Stimulated activated naive CD8-positive, alpha-beta T cell treated with anti-CD3 and anti-CD28 coated beads, Interleukin-15, amount 100 ng/mL, for 72 hours (primary cell): ENCODE data around the gene EDN3.
"Not testable (repeated sequence)": the region's sequence is repeated elsewhere in the genome, so short reads cannot be mapped to it uniquely, and the experiment has no call there.

Experiments used
- ATAC-seq: fragments of 150-1000 bp; cut with Tn5 transposase; 2 replicates; pipeline ENCODE4 v1.10.0; 2021; ENCODE audit warnings: mild to moderate bottlenecking, moderate library complexity
- DNase-seq, 2 donors: peaks; one replicate each; pipeline ENCODE4 v3.0.0; 2021 to 2022
- H3K27ac Mint-ChIP-seq, 2 donors: one replicate each; pipeline ENCODE4 v1.8.0; 2022; ENCODE audit warnings: mild to moderate bottlenecking in 2 of 2, mixed read lengths in 2 of 2, moderate library complexity in 2 of 2
- H3K27me3 Mint-ChIP-seq: one replicate; pipeline ENCODE4 v1.8.0; 2022; ENCODE audit warnings: mixed read lengths
- H3K4me1 Mint-ChIP-seq: one replicate; pipeline ENCODE4 v1.8.0; 2022; ENCODE audit warnings: mild to moderate bottlenecking, mixed read lengths
- H3K4me3 Mint-ChIP-seq, 2 donors: one replicate each; pipeline ENCODE4 v1.8.0; 2022; ENCODE audit warnings: mild to moderate bottlenecking in 2 of 2, mixed read lengths in 2 of 2, moderate library complexity in 1 of 2
- H3K9me3 Mint-ChIP-seq, 2 donors: one replicate each; pipeline ENCODE4 v1.8.0; 2022; ENCODE audit warnings: mixed read lengths in 2 of 2

Gene EDN3

DNA sequence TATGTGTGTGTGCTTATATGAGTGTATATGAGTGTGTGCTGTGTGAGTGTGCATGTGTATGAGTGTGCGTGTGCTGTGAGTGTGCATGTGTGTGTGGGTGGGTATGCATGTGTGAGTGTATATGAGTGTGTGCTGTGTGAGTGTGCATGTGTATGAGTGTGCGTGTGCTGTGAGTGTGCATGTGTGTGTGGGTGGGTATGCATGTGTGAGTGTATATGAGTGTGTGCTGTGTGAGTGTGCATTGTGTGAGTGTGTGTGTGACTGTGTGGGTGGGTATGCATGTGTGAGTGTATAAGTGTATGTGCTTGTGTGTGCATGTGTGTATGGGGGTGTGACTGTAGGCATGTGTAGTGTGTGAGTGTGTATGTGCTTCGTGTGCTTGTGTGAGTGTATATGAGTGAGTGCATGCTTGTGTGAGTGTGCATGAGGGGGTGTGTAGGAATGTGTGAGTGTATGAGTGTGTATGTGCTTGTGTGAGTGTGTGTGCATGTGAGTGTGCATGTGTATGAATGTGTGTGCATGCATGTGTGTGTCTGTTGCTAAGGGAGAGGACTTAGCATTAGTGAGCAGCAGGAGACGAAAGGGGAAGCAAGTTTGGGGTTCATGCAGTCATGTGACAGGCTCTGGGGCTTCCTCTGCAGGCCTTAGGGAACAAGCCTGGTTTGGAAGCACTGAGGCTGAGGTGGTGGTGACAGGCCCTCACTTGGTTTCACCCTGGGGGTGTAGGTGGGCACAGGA is 41.0 kb downstream of the EDN3 start:
- H3K27ac Mint-ChIP-seq, ATAC-seq, H3K27me3 Mint-ChIP-seq, H3K4me3 Mint-ChIP-seq, H3K9me3 Mint-ChIP-seq, DNase-seq, H3K4me1 Mint-ChIP-seq: not testable (repeated sequence)

DNA sequence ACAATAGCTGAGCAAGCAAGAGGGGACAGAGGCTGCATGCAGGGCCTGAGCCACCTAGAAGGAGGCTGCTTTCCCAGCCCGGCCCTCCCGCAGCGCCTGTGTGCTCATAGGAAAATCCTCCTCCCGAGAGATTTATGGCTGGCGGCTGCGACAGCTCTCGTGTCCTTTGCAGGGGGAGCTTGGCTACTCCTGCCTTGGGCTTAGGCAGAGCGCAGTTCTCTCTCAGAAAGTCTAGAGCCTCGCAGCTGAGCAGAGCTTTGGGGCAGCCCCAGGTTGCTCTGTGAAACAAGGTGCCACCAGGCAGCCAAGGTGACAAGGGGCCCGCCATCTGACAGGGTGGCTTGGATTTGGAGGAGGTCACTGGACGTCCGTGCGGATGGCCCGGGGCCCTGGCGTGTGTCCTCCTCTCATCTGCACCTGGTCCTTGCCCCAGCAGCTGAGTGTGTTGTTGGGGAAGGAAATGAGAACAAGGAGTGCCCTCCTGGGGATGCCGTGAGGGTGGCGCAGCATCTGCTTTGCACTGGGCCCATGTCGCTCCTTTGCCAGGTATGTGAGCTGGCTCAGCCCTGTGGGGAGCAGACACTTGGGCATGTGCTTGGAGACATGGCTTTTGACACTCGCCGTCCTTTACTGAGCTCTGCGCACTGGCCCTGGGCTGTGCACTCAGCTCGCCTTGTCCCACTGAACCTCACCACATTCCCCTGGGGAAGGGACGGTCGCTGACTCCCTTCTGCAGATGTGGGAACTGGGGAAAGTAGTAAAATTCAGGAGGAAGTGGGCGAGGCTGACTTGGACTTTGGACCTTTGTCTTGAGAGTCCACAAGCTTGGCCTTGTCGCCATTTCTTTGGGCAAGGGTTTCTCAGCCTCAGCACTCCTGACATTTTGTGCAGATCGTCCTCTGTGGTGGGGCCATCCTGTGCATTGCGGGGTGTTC is 41.9 kb downstream of the EDN3 start:
- Mint-ChIP-seq H3K9me3 (peaks cover 0 to 5% of the 10 kb centered on the region in 2 donors), H3K27ac (no peak overlapping the region), H3K4me3 (no peak overlapping the region), H3K27me3 (no peaks in the 10 kb centered on the region), H3K4me1 (no peaks in the 10 kb centered on the region)
- ATAC-seq (no peak), DNase-seq (no peak)

GRCh38 chr20:59346061-59346460 is 45.6 kb downstream of the EDN3 start:
- ATAC-seq (no peak), DNase-seq (no peak)
- Mint-ChIP-seq H3K9me3 (peaks cover 0 to 5% of the 10 kb centered on the region in 2 donors), H3K4me1 (no peaks in the 10 kb centered on the region), H3K27me3 (no peaks in the 10 kb centered on the region), H3K27ac (no peak overlapping the region), H3K4me3 (no peak overlapping the region)

GRCh38 chr20:59349277-59349676 is 48.9 kb downstream of the EDN3 start:
- Mint-ChIP-seq H3K27ac (no peak overlapping the region), H3K9me3 (no peaks in the 10 kb centered on the region), H3K4me1 (no peaks in the 10 kb centered on the region), H3K4me3 (no peak overlapping the region), H3K27me3 (no peaks in the 10 kb centered on the region)
- DNase-seq (no peak), ATAC-seq (no peak)

GRCh38 chr20:59350330-59351156 is 50.1 kb downstream of the EDN3 start:
- DNase-seq (no peak), ATAC-seq (no peak)
- no peaks in the 10 kb centered on the region for H3K4me1 Mint-ChIP-seq
- no peak overlapping the region for H3K4me3 Mint-ChIP-seq
- H3K27me3 Mint-ChIP-seq = no peaks in the 10 kb centered on the region
- H3K9me3 Mint-ChIP-seq = no peaks in the 10 kb centered on the region
- no peak overlapping the region for H3K27ac Mint-ChIP-seq

- H3K27ac Mint-ChIP-seq = peak overlapping the region; percentile 1 to 60
- ATAC-seq (no peak), DNase-seq (no peak)
- peaks cover 6% of the 10 kb centered on the region for H3K4me1 Mint-ChIP-seq
- H3K9me3 Mint-ChIP-seq = no peaks in the 10 kb centered on the region
- no peaks in the 10 kb centered on the region for H3K27me3 Mint-ChIP-seq
- H3K4me3 Mint-ChIP-seq = no peak overlapping the region
These were observed 51.0 kb downstream of the EDN3 start for GRCh38 chr20:59351157-59352040.

DNA sequence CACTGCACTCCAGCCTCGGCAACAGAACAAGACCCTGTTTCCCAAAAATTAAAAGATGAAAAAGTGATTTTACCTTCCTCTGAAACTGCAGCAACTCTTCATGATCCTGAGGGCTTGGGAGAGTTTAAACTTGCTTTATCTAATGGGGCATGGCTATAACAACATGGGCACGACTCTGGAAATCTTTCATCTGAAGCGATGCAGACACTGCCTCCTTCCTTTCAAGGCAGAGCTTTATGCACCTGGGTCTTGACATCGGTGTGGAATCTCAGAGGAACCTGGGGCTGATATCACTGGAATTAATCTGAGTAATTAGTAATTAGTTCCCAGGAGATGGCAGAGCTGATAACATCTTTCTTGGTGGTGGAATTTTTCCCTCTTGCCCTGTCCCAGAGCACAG is 52.1 kb downstream of the EDN3 start:
- ATAC-seq (no peak), DNase-seq (no peak)
- H3K27me3 Mint-ChIP-seq = no peaks in the 10 kb centered on the region
- H3K4me1 Mint-ChIP-seq = peaks cover 6% of the 10 kb centered on the region
- no peak overlapping the region for H3K27ac Mint-ChIP-seq
- no peak overlapping the region for H3K4me3 Mint-ChIP-seq
- no peaks in the 10 kb centered on the region for H3K9me3 Mint-ChIP-seq

DNA sequence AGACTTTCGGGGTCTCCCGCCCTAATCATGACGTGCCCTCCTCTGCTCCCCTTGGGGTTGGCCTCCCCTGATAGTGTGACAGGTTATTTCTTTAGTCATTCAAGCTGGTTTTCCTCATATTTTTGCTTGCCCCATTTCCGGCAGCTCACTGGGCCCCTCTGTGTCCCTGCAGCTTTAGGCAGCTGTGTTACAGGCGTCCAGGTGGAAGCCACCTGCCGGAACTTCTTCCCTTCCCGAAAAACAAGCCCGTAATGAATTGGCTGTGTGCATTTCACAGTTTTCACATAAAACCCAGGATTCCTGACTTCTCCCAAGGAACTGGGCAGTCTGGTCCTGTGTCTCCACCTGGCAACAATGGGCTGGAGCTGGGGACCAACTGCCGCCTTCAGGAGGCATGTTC is 52.6 kb downstream of the EDN3 start:
- Mint-ChIP-seq H3K27me3 (no peaks in the 10 kb centered on the region), H3K27ac (no peak overlapping the region), H3K4me1 (peaks cover 6% of the 10 kb centered on the region), H3K4me3 (no peak overlapping the region), H3K9me3 (no peaks in the 10 kb centered on the region)
- ATAC-seq = no peak
- no peak for DNase-seq

- H3K9me3 Mint-ChIP-seq = no peaks in the 10 kb centered on the region
- DNase-seq = no peak
- peaks cover 6% of the 10 kb centered on the region for H3K4me1 Mint-ChIP-seq
- H3K27ac Mint-ChIP-seq = no peak overlapping the region
- no peaks in the 10 kb centered on the region for H3K27me3 Mint-ChIP-seq
- no peak overlapping the region for H3K4me3 Mint-ChIP-seq
- no peak for ATAC-seq
These were observed 54.0 kb downstream of the EDN3 start for GRCh38 chr20:59354460-59354859.

- H3K27ac Mint-ChIP-seq = no peak overlapping the region
- no peaks in the 10 kb centered on the region for H3K9me3 Mint-ChIP-seq
- DNase-seq (no peak), ATAC-seq (no peak)
- H3K4me3 Mint-ChIP-seq = no peak overlapping the region
- H3K27me3 Mint-ChIP-seq = no peaks in the 10 kb centered on the region
- peaks cover 6% of the 10 kb centered on the region for H3K4me1 Mint-ChIP-seq
These were observed 54.8 kb downstream of the EDN3 start for GRCh38 chr20:59355242-59355641.

DNA sequence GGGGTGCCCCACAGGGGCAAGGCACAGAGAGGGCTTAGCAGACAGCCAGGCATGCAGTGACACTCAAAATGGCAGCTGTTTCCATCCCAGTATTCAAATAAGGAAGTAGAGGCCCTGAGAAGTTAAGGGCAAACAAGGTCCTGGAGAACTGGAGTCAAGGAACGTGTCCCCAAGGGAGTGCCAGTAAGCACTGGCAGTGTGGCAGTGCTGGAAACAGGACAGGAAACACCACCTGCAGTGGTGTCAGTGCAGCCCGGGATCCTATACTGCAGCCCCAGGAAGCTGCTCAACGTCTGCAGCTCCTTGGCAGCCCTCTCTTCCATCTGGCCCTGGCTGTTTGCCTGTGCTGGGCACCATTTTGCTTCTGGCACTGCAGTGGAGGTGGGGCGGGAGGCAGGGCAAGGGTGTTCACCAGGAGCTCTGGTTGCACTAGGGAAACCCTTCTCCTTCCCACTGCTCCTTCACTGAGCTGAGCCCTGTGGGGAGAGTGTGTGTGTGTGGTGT is 56.3 kb downstream of the EDN3 start:
- Mint-ChIP-seq H3K9me3 (no peaks in the 10 kb centered on the region), H3K27ac (no peak overlapping the region), H3K4me1 (peaks cover 6% of the 10 kb centered on the region)

GRCh38 chr20:59358793-59359192 is 58.4 kb downstream of the EDN3 start:
- ATAC-seq, H3K4me1 Mint-ChIP-seq, H3K27ac Mint-ChIP-seq, H3K4me3 Mint-ChIP-seq, DNase-seq, H3K9me3 Mint-ChIP-seq, H3K27me3 Mint-ChIP-seq: not testable (repeated sequence)

More for the DNA sequence above, 56.3 kb downstream of the EDN3 start:
- DNase-seq (no peak), ATAC-seq (no peak)
- Mint-ChIP-seq H3K27me3 (peaks cover 9% of the 10 kb centered on the region), H3K4me3 (no peak overlapping the region)

DNA sequence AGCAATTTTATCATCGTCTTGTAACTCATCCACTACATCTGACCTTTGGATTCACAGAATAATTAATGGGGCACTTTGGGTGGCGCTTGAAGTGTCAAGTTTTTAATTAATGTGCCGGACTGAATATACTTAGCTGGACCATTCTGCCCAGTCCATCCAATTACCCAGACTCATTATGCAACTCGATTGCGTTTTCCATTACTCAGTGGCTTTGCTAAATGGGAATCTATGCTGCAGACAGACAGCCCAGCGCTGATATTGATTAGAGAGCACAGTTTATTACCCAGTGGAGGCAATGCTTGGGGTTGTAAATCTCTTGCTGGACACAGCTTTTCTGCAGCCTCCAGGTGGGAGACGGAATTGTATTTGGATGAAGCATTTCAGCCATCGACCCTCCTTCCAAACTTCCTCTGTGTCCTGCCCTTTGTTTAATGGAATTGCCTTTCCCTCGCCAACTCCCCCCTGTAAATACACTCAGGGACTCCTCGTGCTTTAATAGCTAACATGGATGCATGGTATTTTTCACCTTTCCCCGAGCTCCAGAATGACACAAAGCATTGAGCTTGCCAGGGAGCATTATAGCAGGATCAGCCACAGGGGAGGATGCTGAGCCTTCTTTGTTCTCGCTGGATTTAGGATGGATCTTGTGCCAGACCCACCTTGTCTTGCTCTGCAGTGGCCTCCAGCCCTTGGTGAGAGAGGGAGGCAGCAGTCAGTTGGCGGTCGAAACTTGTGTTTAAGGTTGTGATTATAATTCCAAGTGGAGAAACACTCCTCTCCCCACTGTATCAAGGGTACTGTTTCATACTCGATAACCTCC is 59.7 kb downstream of the EDN3 start:
- Mint-ChIP-seq H3K27ac (no peak overlapping the region), H3K4me3 (no peak overlapping the region), H3K27me3 (peaks cover 9% of the 10 kb centered on the region), H3K9me3 (no peaks in the 10 kb centered on the region), H3K4me1 (peaks cover 6% of the 10 kb centered on the region)
- ATAC-seq = no peak
- DNase-seq = no peak

DNA sequence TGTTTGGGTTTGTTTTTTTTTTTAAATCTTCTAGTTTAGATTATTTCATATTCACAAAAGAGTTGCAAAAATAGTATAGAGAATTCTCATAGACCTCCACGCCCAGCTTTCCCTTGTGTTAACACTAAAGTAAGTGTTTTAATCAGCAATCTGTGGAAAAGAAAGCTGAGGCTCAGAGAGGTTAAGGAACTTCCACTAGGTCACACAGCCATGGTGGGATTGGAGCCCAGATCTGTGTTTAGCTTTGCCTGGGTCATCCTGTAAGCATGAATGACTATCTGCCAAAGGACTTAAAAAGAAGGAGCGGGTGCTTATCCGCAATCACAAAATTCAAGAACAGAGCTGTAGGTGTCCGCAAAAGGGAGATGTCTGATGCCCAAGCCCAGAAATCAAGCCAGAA is 60.5 kb downstream of the EDN3 start:
- peaks cover 4% of the 10 kb centered on the region for H3K4me1 Mint-ChIP-seq
- H3K4me3 Mint-ChIP-seq = no peak overlapping the region
- ATAC-seq (no peak), DNase-seq (no peak)
- H3K9me3 Mint-ChIP-seq = no peaks in the 10 kb centered on the region
- peaks cover 9% of the 10 kb centered on the region for H3K27me3 Mint-ChIP-seq
- no peak overlapping the region for H3K27ac Mint-ChIP-seq
